GM12872 (cell line): ENCODE results near the gene DIAPH3.

ENCODE experiments used
- CTCF ChIP-seq: IDR thresholded peaks from 3 replicates; pipeline ENCODE4 v1.5.1; 2011; ENCODE audit warnings: low read depth, mild to moderate bottlenecking, low read length, moderate library complexity; ENCODE audit not compliant: insufficient read depth

Gene DIAPH3

GRCh38 chr13:60163478-60164233, at the start of gene DIAPH3:
DIAPH3 (minus strand) TSS chr13:60163928; CDS start chr13:60163766, 162 bp downstream.
- TF ChIP-seq CTCF, result 0 out of 3 replicates have a peak, but pooled peaks have one; percentile 6

- TF ChIP-seq CTCF, result no peak
Observed at GRCh38 chr13:60213236-60213744, 49.6 kb upstream of the DIAPH3 start.

GRCh38 chr13:60211548-60211947, 47.8 kb upstream of the DIAPH3 start:
- no peak for TF ChIP-seq CTCF

- no peak for TF ChIP-seq CTCF
Observed at GRCh38 chr13:60210510-60211330, 47.0 kb upstream of the DIAPH3 start.

GRCh38 chr13:60201286-60201685, 37.6 kb upstream of the DIAPH3 start:
- TF ChIP-seq CTCF, result no peak

- no peak for TF ChIP-seq CTCF
Observed at GRCh38 chr13:60182907-60183306, 19.2 kb upstream of the DIAPH3 start.

GRCh38 chr13:60178327-60178726, 14.6 kb upstream of the DIAPH3 start:
- TF ChIP-seq CTCF, result no peak
